ENCODE data around the gene KMT2C.

DNA sequence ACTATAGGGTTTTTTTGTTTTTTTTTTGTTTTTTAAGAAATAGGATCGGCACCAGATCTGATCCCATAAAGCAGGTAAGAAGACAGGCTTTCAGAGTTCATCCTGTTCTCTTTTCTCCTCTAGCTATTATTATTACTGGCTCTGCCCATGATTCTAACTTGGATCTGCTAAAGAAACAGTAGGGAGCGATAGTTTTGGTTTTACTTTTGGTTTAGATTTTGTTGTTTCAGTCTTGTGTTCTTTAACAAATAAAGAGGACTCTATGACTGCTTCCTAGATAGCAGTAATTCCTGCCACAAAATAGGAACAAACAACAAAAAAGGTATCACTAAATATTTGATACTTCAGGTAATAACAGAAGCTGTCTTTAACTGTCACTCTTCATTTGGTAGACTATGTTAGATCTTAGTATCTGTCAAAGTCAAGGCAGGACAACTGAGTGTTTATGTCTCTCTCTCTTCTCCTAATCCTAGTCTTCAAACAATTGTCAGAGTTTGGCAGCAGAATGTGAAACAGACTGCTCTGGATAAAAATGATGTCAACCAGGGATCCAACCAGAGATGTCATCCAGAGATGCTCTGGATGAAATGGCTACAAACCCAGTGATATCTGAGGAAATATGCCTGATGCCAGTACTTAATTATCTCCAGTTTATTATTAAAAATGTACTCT lies 99.8 kb downstream of the KMT2C start:
- TF ChIP-seq CTCF (IDR thresholded peaks at IDR 0.05; ENCODE audit: insufficient read depth, low read length, poor library complexity, severe bottlenecking): no peak
- TF ChIP-seq EZH2phosphoT487 (conservative IDR thresholded peaks at IDR 0.05; ENCODE audit: low read length): no peak
